ENCODE data around the gene SDCBP2.

SDCBP2 gene

GRCh38 chr20:1267809-1268374, 61.0 kb downstream of the SDCBP2 start:
- DNase-seq, result no peak

- no peak for DNase-seq
Observed at GRCh38 chr20:1267161-1267560, 61.8 kb downstream of the SDCBP2 start.

- peak; percentile 18 for DNase-seq
Observed at GRCh38 chr20:1266167-1266973, 62.6 kb downstream of the SDCBP2 start, which contains the start of gene SNPH. Gene SNPH (plus strand): TSS chr20:1266294. CDS start chr20:1296240, 29,946 bp downstream.

- no peak for DNase-seq
Observed at GRCh38 chr20:1265916-1266166, 63.1 kb downstream of the SDCBP2 start.

GRCh38 chr20:1265226-1265915, 63.6 kb downstream of the SDCBP2 start:
- DNase-seq, result no peak

GRCh38 chr20:1264727-1265126, 64.2 kb downstream of the SDCBP2 start:
- DNase-seq, result no peak

- DNase-seq, result no peak
Observed at GRCh38 chr20:1263853-1264252, 65.1 kb downstream of the SDCBP2 start.

Measured in KG1 (cell line).